ENCODE data around the gene MS4A15.

DNA sequence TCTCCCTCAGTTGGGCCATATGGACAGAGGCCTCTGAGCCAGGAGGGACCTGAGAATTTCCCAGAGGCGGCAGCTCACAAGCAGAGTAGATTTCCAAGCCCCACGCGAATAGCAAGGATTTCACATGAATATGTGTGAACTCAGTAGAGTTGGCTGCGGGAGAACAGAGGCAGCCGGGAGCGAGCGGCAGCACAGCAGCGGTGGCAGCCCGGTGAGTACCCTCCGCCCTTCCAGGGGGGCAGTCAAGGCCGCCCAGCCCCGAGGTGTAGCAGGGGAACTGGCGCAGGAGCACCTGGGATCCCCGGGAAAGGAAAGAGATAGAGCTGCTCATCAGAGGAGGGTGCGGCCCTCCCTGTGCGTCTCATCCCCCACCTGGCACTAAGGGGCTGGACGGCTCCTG, 8.4 kb upstream of the MS4A15 start:
- TF ChIP-seq POLR2A (conservative IDR thresholded peaks at IDR 0.05): no peak
- no peak for TF ChIP-seq PHF8 (IDR thresholded peaks at IDR 0.05; ENCODE audit: borderline replicate concordance, low read length)
- TF ChIP-seq, protein P1, sequence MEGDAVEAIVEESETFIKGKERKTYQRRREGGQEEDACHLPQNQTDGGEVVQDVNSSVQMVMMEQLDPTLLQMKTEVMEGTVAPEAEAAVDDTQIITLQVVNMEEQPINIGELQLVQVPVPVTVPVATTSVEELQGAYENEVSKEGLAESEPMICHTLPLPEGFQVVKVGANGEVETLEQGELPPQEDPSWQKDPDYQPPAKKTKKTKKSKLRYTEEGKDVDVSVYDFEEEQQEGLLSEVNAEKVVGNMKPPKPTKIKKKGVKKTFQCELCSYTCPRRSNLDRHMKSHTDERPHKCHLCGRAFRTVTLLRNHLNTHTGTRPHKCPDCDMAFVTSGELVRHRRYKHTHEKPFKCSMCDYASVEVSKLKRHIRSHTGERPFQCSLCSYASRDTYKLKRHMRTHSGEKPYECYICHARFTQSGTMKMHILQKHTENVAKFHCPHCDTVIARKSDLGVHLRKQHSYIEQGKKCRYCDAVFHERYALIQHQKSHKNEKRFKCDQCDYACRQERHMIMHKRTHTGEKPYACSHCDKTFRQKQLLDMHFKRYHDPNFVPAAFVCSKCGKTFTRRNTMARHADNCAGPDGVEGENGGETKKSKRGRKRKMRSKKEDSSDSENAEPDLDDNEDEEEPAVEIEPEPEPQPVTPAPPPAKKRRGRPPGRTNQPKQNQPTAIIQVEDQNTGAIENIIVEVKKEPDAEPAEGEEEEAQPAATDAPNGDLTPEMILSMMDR (IDR thresholded peaks at IDR 0.05 in 2 of 3, conservative IDR thresholded peaks at IDR 0.05 in 1 of 3; ENCODE audit: insufficient read depth in 2 of 3, low read depth in 1 of 3, low read length in 3 of 3): no peak
- TF ChIP-seq BRCA1 (IDR thresholded peaks at IDR 0.05): no peak
- no peak for TF ChIP-seq BRCA1 (CRISPR knock-in tag; IDR thresholded peaks at IDR 0.05)
- TF ChIP-seq ARID2 (IDR thresholded peaks at IDR 0.05): no peak
- TF ChIP-seq SMAD3 (CRISPR knock-in tag; conservative IDR thresholded peaks at IDR 0.05): no peak
- no peak for TF ChIP-seq CEBPG (CRISPR knock-in tag; IDR thresholded peaks at IDR 0.05)
- no peak for TF ChIP-seq CEBPG (tag; conservative IDR thresholded peaks at IDR 0.05 in 1 of 2, IDR thresholded peaks at IDR 0.05 in 1 of 2)
- no peak for TF ChIP-seq EHMT2 (IDR thresholded peaks at IDR 0.05)

Data from K562 (cell line).